Measurements from ENCODE around the gene BNIP5.

DNA sequence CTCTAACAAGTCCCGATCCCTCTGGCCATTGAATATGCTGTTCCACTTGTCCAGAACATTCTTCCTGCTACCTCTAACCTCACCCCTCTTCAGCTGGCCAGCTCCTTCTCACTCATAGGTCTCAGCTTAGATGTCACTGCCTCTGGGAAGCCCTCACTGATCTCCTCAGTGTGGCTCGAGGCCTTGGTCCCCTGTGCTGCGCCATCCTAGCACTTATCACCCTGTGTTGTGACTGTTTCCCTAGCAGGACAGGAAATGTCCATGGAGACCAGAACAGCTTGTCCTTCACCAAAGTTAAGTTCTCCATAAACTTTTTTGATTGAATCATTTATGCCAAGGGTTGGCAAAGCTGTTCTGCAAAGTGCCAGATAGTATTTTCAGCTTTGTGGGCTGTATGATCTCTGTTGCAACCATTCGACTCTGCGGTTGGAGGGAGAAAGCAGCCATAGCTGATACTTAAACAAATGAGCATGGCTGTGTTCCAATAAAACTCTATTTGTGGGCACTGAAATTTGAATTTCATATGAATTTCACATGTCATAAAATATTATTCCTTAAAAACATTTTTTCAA lies 6.5 kb upstream of the BNIP5 start:
- TF ChIP-seq, protein P1, sequence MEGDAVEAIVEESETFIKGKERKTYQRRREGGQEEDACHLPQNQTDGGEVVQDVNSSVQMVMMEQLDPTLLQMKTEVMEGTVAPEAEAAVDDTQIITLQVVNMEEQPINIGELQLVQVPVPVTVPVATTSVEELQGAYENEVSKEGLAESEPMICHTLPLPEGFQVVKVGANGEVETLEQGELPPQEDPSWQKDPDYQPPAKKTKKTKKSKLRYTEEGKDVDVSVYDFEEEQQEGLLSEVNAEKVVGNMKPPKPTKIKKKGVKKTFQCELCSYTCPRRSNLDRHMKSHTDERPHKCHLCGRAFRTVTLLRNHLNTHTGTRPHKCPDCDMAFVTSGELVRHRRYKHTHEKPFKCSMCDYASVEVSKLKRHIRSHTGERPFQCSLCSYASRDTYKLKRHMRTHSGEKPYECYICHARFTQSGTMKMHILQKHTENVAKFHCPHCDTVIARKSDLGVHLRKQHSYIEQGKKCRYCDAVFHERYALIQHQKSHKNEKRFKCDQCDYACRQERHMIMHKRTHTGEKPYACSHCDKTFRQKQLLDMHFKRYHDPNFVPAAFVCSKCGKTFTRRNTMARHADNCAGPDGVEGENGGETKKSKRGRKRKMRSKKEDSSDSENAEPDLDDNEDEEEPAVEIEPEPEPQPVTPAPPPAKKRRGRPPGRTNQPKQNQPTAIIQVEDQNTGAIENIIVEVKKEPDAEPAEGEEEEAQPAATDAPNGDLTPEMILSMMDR (IDR thresholded peaks at IDR 0.05), result no peak
- no peak for TF ChIP-seq POLR2A (IDR thresholded peaks at IDR 0.05)

Data from esophagus squamous epithelium (tissue), 4 donors.